GM18867 (cell line): ENCODE data around the gene KIF23.

Experiments
- ATAC-seq: cut with Tn5 transposase; IDR thresholded peaks from one replicate; pipeline ENCODE4 v1.9.1; 2021; ENCODE audit warnings: mild to moderate bottlenecking, moderate library complexity; ENCODE audit not compliant: unreplicated experiment

KIF23 gene

DNA sequence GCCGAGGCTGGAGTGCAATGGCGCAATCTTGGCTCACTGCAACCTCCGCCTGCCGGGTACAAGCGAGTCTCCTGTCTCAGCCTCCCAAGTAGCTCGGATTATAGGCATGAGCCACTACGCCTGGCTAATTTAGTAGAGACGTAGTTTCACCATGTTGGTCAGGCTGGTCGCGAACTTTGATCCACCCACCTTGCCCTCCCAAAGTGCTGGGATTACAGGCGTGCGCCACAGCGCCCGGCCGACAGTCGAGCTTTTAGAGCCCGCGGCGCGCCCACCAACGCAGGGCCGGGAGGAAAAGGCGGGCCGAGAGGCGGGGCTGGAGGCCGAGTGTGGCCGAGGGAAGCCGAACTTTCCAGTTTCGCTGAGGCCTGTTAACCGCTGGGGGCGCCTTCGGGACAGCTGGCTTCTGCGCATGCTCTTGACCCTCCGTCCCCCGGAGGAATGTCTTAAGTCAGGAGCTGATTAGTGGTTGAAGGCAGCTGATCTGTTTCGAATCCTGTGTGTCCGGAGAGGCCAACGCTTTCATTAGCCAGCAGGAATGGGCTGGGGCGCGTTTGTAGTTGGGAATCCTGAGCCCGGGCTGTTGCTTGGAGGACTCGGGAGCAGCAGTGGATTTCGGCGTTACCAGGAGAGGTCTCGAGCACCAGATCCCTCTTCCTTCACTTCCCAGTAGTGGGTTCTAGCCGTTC is 48.5 kb downstream of the KIF23 start:
- peak; percentile 78 for ATAC-seq

DNA sequence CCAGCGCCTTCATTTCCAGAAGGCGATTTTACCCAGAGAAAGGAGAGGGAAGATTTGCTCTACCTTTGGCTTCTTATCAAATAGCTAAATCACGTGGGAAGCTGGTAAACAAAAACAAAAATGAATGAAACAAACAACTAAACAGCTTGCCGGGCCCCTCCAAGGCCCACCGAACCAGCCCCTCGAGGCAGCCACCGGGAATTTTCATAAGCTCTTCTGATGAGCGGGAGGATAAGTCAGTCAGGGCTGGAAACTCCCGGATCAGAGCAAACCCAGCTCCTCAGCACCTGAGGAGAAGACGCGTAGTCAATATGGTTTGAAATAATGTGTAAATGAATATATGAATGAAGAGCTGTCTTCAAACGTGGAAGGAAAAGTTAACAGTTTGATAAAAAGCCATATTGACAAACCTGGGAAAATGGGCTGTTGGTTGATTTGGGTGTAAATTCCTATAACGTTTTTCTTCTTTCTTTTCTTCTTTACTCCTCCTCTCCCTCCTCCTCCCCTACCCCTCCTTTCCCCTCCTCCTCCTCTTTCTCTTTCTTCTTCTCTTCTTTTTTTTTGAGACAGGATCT is 49.1 kb downstream of the KIF23 start:
- ATAC-seq: no peak

DNA sequence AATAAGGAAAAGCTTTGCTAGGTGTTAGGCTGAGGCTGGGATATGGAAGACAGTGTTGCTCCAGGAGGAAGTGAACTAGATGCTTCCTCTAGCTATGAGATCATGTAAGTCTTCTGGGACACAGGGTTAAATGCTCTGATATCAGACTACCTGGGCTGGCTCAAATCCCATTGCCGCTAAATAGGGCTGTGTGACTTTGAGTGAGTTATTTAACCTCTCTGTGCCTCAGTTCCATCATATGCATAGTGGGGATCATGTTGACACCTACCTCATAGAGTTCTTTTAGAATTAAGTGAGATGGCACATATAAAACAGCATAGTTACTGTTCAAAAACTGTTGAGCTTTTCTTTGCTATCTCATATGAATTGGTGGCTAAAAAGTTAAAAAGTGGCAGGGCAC is 51.1 kb downstream of the KIF23 start:
- no peak for ATAC-seq

DNA sequence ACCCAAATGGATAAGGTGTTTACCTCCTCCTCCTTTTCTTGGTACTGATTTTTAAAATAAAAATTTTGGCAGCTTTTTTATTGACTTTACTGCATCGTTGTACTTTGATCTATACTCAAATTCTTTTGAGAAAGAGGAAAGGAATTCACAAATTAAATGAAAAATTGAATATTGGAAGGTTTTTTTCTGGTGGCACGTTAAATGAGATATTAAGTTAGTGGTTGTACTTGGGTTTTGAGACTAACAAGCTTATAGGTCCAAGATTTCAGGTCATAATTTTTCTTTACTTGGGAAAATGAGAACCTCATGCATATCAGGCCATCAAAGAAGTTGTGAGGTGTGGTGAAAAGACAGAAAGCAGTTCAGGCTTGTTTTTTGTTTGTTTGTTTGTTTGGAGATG is 52.6 kb downstream of the KIF23 start:
- ATAC-seq: no peak

- ATAC-seq: no peak
These were observed 53.5 kb downstream of the KIF23 start for GRCh38 chr15:69467636-69468035.

DNA sequence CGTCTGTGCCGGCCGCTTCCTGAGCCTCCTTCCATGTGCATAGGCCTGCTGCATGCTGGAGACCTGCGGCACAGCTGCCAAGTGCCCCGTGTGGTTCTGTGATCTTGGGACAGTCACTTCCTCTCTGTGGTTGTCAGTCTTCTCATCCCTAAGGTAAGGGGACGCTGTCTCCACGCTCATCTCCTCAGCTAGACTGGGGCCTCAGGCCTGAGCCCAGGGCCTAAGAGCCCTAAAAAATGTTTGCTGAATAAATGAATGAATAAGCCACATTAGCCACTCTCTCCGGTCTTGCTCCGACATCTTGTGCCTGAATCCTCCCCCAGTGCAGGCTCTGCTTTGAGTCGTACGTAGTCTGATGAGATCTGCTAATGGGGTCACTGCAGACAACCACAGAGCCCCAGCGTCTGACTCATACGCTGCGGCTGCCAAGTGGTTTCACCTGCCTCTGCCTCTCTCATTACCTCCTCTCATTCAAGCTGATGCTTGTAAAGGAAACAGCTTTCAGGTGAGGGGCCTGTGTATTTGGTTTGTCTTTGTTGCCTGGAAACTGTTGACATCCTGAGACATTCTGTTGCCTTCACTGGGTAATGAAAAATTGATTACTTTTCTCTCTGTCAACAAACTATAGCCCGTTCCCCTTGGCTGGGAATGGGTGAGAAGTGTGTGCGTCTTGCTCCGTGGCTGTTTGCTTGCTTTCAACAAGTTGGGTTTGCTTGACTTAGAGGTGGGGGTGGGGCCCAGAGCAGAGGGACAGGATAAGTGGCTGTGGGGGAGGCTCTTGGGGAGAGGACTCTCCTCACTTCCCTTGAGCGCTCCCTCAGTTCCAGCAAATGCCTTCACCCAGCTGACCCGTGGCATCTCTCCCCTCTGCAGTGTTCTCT is 54.3 kb downstream of the KIF23 start:
- peak; percentile 76 for ATAC-seq

- no peak for ATAC-seq
These were observed 55.5 kb downstream of the KIF23 start for GRCh38 chr15:69469467-69470201.

GRCh38 chr15:69472046-69472445 is 57.9 kb downstream of the KIF23 start:
- ATAC-seq: no peak

DNA sequence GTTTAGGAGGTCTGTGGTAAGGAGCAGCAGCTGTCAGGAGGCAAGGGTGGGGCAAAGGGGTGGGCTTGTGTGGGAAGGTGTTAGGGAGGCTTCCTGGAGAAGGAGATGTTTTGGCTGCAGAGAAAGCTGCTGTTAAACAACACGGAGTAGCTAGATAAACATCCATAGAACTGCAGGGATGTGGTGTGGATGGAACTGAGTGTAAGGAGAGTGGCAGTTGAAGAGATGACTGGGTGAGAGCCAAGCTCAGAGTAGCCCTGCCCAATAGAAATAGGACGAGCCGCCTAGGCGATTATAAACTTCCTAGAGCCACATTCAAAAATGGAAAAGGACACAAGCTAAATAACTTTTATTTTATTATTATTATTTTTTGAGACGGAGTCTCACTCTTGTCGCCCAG is 58.4 kb downstream of the KIF23 start:
- ATAC-seq: no peak

- ATAC-seq: no peak
These were observed 60.1 kb downstream of the KIF23 start for GRCh38 chr15:69474291-69474690.

- ATAC-seq: no peak
These were observed 60.8 kb downstream of the KIF23 start for GRCh38 chr15:69474846-69475455.

DNA sequence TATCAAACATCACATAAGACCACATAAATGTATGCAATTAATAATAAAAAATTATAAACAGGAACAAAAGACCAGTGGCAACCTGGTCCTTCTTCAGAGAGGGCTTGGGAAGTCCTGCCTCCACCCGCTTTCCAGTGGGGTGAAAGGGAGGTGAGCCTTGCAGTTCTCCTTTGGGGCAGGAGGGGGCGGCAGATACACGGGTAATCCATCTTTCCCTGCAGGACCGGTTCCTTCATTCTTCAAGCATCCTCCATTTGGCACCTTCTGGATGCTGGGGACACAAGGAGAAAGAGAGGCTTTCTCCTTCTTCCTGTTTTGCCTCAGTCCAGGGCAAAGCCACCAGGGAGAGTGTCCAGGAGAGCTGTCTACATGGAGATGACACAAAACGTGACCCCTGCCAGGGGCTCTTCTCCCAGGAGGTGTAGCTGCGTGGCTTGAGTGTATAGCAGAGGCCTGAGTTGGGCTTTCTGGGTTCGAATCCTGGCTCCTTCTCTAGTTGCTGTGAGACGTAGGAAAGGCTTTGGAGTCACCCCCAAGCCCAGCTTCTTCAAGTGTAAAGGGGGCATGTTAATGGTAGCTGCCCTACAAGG is 61.7 kb downstream of the KIF23 start:
- ATAC-seq: no peak

- ATAC-seq: no peak
These were observed 62.7 kb downstream of the KIF23 start for GRCh38 chr15:69476704-69477473.

- ATAC-seq: no peak
These were observed 64.2 kb downstream of the KIF23 start for GRCh38 chr15:69478259-69478781.

GRCh38 chr15:69479081-69479480 is 64.9 kb downstream of the KIF23 start:
- ATAC-seq: no peak

DNA sequence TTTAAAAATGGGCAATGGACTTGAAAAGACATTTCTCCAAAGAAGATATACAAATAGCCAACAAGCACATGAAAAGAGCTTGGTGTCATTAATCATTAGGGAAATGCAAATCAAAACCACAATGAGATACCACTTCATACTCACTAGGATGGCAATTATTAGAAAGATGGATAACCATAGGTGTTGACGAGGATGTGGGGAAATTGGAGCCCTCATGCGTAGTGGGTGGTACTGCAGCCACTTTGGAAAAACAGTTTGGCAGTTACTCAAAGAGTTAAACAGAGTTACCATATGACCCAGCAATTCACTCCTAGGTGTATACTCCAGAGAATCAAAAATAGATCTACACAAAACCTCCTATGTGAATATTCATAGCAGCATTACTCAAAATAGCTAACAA is 65.8 kb downstream of the KIF23 start:
- ATAC-seq: no peak

GRCh38 chr15:69480932-69481331 is 66.8 kb downstream of the KIF23 start:
- no peak for ATAC-seq

DNA sequence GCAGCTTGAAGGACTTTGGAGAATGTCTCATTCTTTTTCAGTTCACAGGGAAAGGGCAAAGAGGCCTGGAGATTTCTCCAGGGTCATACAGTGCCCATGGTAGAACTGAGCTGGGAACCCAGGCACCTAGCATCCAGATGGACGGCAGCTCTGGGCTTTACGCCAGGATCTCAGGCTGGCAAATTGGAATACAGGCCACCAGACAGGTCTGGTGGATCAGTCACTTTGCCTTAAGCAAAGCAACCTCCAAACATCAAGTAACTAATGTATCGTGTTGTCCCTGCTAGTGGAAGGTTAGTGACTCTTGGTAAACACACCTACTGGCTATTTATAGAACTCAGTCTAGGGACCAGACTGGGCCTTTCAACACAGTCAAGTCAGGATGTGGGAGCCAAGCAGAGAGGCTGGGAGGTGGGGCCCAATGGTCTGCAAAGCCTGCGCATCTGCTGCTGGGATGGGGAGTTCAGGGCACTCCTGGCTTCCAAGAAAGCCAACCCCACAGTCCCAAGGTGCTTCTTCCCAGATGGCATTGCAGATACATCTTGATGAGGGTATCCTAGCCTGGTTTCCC is 68.6 kb downstream of the KIF23 start:
- ATAC-seq: no peak

DNA sequence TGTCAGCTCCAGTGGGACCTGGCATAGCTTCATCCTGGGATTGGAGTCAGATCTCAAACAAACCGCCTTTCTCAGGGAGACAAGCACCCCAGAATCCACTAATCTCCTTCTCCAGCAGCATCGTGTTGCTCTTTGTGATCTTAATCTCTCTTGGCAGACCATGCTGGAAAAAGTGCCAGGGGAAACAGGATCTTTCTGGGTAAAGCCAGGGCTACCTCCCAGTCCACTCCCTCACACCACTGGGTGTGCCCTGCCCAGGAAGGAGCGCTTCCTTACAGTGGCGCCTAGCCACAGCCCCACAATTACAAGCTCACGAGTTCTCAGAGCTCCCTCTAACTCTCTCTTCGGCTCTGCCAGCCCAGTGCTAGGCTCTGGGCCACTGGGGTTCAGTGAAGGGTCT is 70.7 kb downstream of the KIF23 start:
- ATAC-seq: no peak
